SK-N-SH (cell line): ENCODE measurements around the gene OLFML1. TPM values are rescaled to one million over a fixed set of nuclear protein-coding genes. Genes with fewer than 3 reads are reported as not detected.

Experiments
- CTCF ChIA-PET: fragments of 300-600, 350-600 bp; formaldehyde crosslinking; extraction: SDS; loops from one replicate; lab custom pipeline; 2021; lab: Yijun Ruan, JAX
- POLR2A ChIA-PET: fragments of 350-600 bp; sonication (Branson Sonifier 250); formaldehyde crosslinking; extraction: SDS; loops from one replicate; lab custom pipeline; 2020; ENCODE audit warnings: antibody characterized with exemption, inconsistent platforms; lab: Yijun Ruan, JAX
- DNase-seq: peaks from one replicate; pipeline ENCODE4 v3.0.0; 2012
- H2AFZ ChIP-seq: fragments of 200-600 bp; sonication (generic); 2 replicates; pipeline ENCODE4 v1.8.1; 2016; ENCODE audit warnings: antibody characterized with exemption, mild to moderate bottlenecking, low read depth
- H3F3A ChIP-seq: fragments of 200-600 bp; sonication (generic); replicated peaks from 2 replicates; pipeline ENCODE3; 2016; ENCODE audit warnings: antibody characterized with exemption, mild to moderate bottlenecking; ENCODE audit not compliant: insufficient read depth
- H3K27ac ChIP-seq, 2 experiments: fragments of 200-500 bp in 1 of 2; fragments of 200-600 bp in 1 of 2; sonication (Bioruptor generic) in 1 of 2; sonication (generic), shearing (Covaris generic) in 1 of 2; 2 replicates each; pipeline versions ENCODE4 v1.5.1 to v1.6.1; 2014 to 2016; ENCODE audit warnings: low read depth in 2 of 2, inconsistent platforms in 1 of 2, low read length in 1 of 2, mild to moderate bottlenecking in 1 of 2, mixed read lengths in 1 of 2
- H3K27me3 ChIP-seq: fragments of 200-600 bp; sonication (generic), shearing (Covaris generic); 2 replicates; pipeline ENCODE4 v1.6.1; 2016; ENCODE audit warnings: mixed run types; ENCODE audit not compliant: insufficient read depth
- H3K36me3 ChIP-seq, 2 experiments: fragments of 200-500 bp in 1 of 2; fragments of 200-600 bp in 1 of 2; sonication (Bioruptor generic) in 1 of 2; sonication (generic) in 1 of 2; replicated peaks in 1 of 2; 2 replicates each; pipeline versions ENCODE3 to v1.5.1; 2014 to 2016; ENCODE audit warnings: low read length in 1 of 2, mild to moderate bottlenecking in 1 of 2; ENCODE audit not compliant: insufficient read depth in 2 of 2, control insufficient read depth in 1 of 2
- H3K4me1 ChIP-seq, 2 experiments: fragments of 200-500 bp in 1 of 2; fragments of 200-600 bp in 1 of 2; sonication (Bioruptor generic) in 1 of 2; sonication (generic), shearing (Covaris generic) in 1 of 2; 2 replicates each; pipeline versions ENCODE4 v1.5.1 to v1.6.1; 2014 to 2016; ENCODE audit warnings: low read depth in 1 of 2, low read length in 1 of 2, mixed run types in 1 of 2; ENCODE audit not compliant: insufficient read depth in 2 of 2, control insufficient read depth in 1 of 2
- H3K4me2 ChIP-seq: fragments of 200-600 bp; sonication (generic), shearing (Covaris generic); 2 replicates; pipeline ENCODE4 v1.6.1; 2017; ENCODE audit warnings: mixed run types
- H3K4me3 ChIP-seq, 2 experiments: fragments of 200-500 bp in 1 of 2; fragments of 200-600 bp in 1 of 2; sonication (Bioruptor generic) in 1 of 2; sonication (generic), shearing (Covaris generic) in 1 of 2; 2 replicates each; pipeline versions ENCODE4 v1.5.1 to v1.8.1; 2014 to 2016; ENCODE audit warnings: low read depth in 2 of 2, inconsistent platforms in 1 of 2, low read length in 1 of 2, mild to moderate bottlenecking in 1 of 2, mixed read lengths in 1 of 2, moderate library complexity in 1 of 2
- H3K79me2 ChIP-seq: fragments of 200-600 bp; sonication (generic); 2 replicates; pipeline ENCODE4 v1.8.1; 2017; ENCODE audit warnings: mild to moderate bottlenecking; ENCODE audit not compliant: insufficient read depth
- H3K9ac ChIP-seq: fragments of 200-600 bp; sonication (generic); 2 replicates; pipeline ENCODE4 v1.6.1; 2017; ENCODE audit warnings: mixed run types
- H3K9me2 ChIP-seq: fragments of 200-600 bp; sonication (generic); 2 replicates; pipeline ENCODE4 v1.6.1; 2017; ENCODE audit warnings: mixed run types
- H3K9me3 ChIP-seq: fragments of 200-600 bp; sonication (generic); 2 replicates; pipeline ENCODE4 v1.6.1; 2017; ENCODE audit warnings: mixed run types, mild to moderate bottlenecking, moderate library complexity
- H4K20me1 ChIP-seq: fragments of 200-600 bp; sonication (generic); 2 replicates; pipeline ENCODE4 v1.6.1; 2017; ENCODE audit warnings: mild to moderate bottlenecking, mixed run types; ENCODE audit not compliant: insufficient read depth
- ELF1 ChIP-seq: IDR thresholded peaks from 2 replicates; pipeline ENCODE4 v1.4.0; 2012
- EP300 ChIP-seq, 2 experiments: IDR thresholded peaks; 2 replicates each; pipeline versions ENCODE4 v1.4.0 to v1.6.1; 2012; ENCODE audit warnings: borderline replicate concordance in 1 of 2, low read depth in 1 of 2, low read length in 1 of 2
- FOSL2 ChIP-seq: IDR thresholded peaks from 2 replicates; pipeline ENCODE4 v1.4.0; 2012; ENCODE audit warnings: low read depth, mild to moderate bottlenecking, moderate library complexity, borderline replicate concordance
- FOXM1 ChIP-seq: IDR thresholded peaks from 2 replicates; pipeline ENCODE4 v1.4.0; 2012; ENCODE audit warnings: low read depth, mild to moderate bottlenecking
- GABPA ChIP-seq: IDR thresholded peaks from 2 replicates; pipeline ENCODE4 v1.4.0; 2012; ENCODE audit warnings: low read depth, mild to moderate bottlenecking
- NFIC ChIP-seq: IDR thresholded peaks from 2 replicates; pipeline ENCODE4 v1.4.0; 2012; ENCODE audit warnings: borderline replicate concordance
- RAD21 ChIP-seq: IDR thresholded peaks from 2 replicates; pipeline ENCODE4 v1.6.1; 2012; ENCODE audit warnings: mild to moderate bottlenecking, low read length
- RCOR1 ChIP-seq: fragments of 150-350 bp; IDR thresholded peaks from 2 replicates; pipeline ENCODE4 v1.6.1; 2017; ENCODE audit warnings: antibody characterized with exemption, low read length
- RFX5 ChIP-seq: IDR thresholded peaks from 2 replicates; pipeline ENCODE4 v1.6.1; 2012; ENCODE audit warnings: mild to moderate bottlenecking, improper control_type of control experiment, low read length
- RXRA ChIP-seq: IDR thresholded peaks from 2 replicates; pipeline ENCODE4 v1.4.0; 2012; ENCODE audit warnings: low read depth, mild to moderate bottlenecking, borderline replicate concordance
- SIN3A ChIP-seq: IDR thresholded peaks from 2 replicates; pipeline ENCODE4 v1.6.1; 2012; ENCODE audit warnings: low read depth, mild to moderate bottlenecking, low read length, moderate library complexity, borderline replicate concordance
- YY1 ChIP-seq: IDR thresholded peaks from 2 replicates; pipeline ENCODE4 v1.4.0; 2012; ENCODE audit warnings: low read depth, mild to moderate bottlenecking
- WGBS: methylation state at CpG from one replicate; pipeline ENCODE4 v1.1.6; 2017; ENCODE audit warnings: low lambda C conversion rate; 5-methylcytosine and 5-hydroxymethylcytosine counted together
- polyA plus RNA-seq, 3 experiments: library from polyadenylated mRNA; depleted of rRNA; stranded (reverse); fragments of >200 nt; gene quantifications; 2 replicates each; pipeline ENCODE4 v1.2.3, GENCODE V29; 2012
- TF ChIP-seq, protein P1 (sequence below): IDR thresholded peaks from 2 replicates; pipeline ENCODE4 v1.4.0; 2012; ENCODE audit warnings: low read depth
- TF ChIP-seq, protein P2 (sequence below): fragments of 150-350 bp; IDR thresholded peaks from 2 replicates; pipeline ENCODE4 v1.6.1; 2016; ENCODE audit warnings: mild to moderate bottlenecking, low read depth, low read length
- TF ChIP-seq, protein P3 (sequence below): IDR thresholded peaks from 2 replicates; pipeline ENCODE4 v1.6.1; 2012; ENCODE audit warnings: mild to moderate bottlenecking, low read depth, low read length, moderate library complexity
- TF ChIP-seq, protein P4 (sequence below): IDR thresholded peaks from 2 replicates; pipeline ENCODE4 v1.4.0; 2012; ENCODE audit warnings: low read depth, borderline replicate concordance

Gene OLFML1
- polyA plus RNA-seq, 1 of the 3 experiments (the other 2 are of a cell fraction) = not detected

DNA sequence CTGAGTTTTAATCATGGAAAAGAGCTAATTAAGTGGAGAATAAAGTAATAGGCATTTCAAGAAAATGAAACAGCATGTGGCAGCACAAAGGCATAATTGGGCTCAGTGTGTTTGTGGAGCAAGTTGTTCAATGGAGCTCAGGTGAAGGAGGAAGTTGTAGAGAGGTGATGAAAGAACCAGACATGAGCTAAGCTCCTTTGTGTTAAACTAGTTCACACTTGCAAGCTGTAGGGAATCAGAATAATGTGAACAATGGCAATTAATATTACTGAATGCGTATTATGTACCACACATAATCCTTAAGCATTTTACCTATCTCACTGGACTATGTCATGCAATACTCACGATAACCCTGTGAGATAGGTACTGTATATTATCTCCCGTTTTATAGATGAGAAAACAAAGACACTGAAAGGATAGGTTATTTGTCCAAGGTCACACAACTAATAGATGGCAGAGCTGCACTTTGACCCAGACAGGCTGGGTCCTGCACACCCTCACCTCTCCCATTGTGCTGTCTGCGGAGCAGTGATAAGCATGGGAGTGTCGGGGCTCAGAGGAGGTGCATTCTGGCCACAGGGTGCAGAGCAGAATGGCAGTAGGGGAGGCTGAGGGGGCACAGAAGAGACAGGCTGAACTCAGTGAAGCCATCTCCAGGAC, 8.9 kb downstream of the OLFML1 start:
- ChIA-PET POLR2A (no interaction called here), CTCF (interaction anchor here (0.9 kb wide), 1 partner anchor 216 kb away, joined by 3 read pairs; no protein-coding TSS in a partner anchor)
- WGBS = 56% methylated on average over 5 of the region's 5 CpGs
- no peak overlapping the region for H3K9ac ChIP-seq
- no peaks in the 10 kb centered on the region for H3K79me2 ChIP-seq
- H3K9me2 ChIP-seq = no peaks in the 10 kb centered on the region
- H3K9me3 ChIP-seq = no peaks in the 10 kb centered on the region
- no peaks in the 10 kb centered on the region for H3F3A ChIP-seq
- no peaks in the 10 kb centered on the region for H4K20me1 ChIP-seq
- no peaks in the 10 kb centered on the region for H3K36me3 ChIP-seq
- H3K4me1 ChIP-seq = no peaks in the 10 kb centered on the region
- DNase-seq = no peak
- H3K27ac ChIP-seq = no peak overlapping the region
- TF ChIP-seq SIN3A (no peak), FOSL2 (no peak), NFIC (no peak), RAD21 (no peak), RCOR1 (no peak), FOXM1 (no peak), RXRA (no peak), GABPA (no peak), EP300 (IDR thresholded peaks at IDR 0.05; ENCODE audit: borderline replicate concordance in 1 of 2, low read depth in 1 of 2, low read length in 1 of 2) (no peak), YY1 (no peak)
- TF ChIP-seq, protein P1, sequence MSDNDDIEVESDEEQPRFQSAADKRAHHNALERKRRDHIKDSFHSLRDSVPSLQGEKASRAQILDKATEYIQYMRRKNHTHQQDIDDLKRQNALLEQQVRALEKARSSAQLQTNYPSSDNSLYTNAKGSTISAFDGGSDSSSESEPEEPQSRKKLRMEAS = no peak
- TF ChIP-seq, protein P2, sequence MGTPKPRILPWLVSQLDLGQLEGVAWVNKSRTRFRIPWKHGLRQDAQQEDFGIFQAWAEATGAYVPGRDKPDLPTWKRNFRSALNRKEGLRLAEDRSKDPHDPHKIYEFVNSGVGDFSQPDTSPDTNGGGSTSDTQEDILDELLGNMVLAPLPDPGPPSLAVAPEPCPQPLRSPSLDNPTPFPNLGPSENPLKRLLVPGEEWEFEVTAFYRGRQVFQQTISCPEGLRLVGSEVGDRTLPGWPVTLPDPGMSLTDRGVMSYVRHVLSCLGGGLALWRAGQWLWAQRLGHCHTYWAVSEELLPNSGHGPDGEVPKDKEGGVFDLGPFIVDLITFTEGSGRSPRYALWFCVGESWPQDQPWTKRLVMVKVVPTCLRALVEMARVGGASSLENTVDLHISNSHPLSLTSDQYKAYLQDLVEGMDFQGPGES = no peak
- TF ChIP-seq, all 33 proteins: peak for 0
- Histone ChIP-seq H3K4me3 (no peak overlapping the region), H3K27me3 (no peaks in the 10 kb centered on the region), H3K4me2 (no peak overlapping the region), H2AFZ (no peak overlapping the region)

DNA sequence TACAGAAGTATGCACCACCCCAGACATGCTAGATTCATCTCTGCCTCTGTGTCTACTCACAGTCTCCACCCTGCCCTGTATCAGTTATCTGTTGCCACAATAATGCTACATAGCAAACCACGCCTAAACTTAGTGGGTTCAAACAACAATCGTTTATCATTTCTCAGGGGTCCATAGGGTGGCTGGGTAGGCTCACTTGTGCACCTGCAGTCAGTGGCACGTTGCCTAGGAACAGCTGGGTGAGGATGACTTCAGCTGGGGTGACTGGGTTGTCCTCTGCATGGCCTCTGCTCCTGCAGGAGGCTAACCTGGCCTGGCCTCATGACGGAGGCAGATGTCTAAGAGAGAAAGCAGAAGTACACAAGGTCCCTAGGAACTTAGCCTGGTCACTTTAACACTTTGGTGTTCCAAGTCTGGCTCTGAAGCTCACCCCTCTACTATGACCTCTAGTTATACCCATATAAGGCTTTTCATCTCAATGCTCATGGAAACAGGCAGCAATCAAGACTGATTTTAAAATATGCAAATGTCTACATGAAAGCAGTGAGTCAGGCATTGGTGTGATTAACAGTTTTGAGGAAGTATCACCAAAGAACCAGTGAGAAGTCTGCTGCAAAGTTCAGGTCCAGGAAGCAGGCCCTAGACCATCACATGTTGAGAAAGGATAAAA, 10.7 kb downstream of the OLFML1 start:
- WGBS = 30% methylated on average over 3 of the region's 4 CpGs
- no peak for TF ChIP-seq FOSL2
- TF ChIP-seq YY1 = no peak
- TF ChIP-seq, protein P3, sequence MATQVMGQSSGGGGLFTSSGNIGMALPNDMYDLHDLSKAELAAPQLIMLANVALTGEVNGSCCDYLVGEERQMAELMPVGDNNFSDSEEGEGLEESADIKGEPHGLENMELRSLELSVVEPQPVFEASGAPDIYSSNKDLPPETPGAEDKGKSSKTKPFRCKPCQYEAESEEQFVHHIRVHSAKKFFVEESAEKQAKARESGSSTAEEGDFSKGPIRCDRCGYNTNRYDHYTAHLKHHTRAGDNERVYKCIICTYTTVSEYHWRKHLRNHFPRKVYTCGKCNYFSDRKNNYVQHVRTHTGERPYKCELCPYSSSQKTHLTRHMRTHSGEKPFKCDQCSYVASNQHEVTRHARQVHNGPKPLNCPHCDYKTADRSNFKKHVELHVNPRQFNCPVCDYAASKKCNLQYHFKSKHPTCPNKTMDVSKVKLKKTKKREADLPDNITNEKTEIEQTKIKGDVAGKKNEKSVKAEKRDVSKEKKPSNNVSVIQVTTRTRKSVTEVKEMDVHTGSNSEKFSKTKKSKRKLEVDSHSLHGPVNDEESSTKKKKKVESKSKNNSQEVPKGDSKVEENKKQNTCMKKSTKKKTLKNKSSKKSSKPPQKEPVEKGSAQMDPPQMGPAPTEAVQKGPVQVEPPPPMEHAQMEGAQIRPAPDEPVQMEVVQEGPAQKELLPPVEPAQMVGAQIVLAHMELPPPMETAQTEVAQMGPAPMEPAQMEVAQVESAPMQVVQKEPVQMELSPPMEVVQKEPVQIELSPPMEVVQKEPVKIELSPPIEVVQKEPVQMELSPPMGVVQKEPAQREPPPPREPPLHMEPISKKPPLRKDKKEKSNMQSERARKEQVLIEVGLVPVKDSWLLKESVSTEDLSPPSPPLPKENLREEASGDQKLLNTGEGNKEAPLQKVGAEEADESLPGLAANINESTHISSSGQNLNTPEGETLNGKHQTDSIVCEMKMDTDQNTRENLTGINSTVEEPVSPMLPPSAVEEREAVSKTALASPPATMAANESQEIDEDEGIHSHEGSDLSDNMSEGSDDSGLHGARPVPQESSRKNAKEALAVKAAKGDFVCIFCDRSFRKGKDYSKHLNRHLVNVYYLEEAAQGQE = no peak
- TF ChIP-seq ELF1 = no peak
- TF ChIP-seq GABPA = no peak
- TF ChIP-seq, protein P2 = no peak
- no peak for TF ChIP-seq RFX5
- no peak for TF ChIP-seq FOXM1
- TF ChIP-seq, protein P4, sequence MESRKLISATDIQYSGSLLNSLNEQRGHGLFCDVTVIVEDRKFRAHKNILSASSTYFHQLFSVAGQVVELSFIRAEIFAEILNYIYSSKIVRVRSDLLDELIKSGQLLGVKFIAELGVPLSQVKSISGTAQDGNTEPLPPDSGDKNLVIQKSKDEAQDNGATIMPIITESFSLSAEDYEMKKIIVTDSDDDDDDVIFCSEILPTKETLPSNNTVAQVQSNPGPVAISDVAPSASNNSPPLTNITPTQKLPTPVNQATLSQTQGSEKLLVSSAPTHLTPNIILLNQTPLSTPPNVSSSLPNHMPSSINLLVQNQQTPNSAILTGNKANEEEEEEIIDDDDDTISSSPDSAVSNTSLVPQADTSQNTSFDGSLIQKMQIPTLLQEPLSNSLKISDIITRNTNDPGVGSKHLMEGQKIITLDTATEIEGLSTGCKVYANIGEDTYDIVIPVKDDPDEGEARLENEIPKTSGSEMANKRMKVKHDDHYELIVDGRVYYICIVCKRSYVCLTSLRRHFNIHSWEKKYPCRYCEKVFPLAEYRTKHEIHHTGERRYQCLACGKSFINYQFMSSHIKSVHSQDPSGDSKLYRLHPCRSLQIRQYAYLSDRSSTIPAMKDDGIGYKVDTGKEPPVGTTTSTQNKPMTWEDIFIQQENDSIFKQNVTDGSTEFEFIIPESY = no peak
- no peak for TF ChIP-seq RAD21
- POLR2A ChIA-PET = no interaction called here

More for the DNA sequence above, 10.7 kb downstream of the OLFML1 start:
- no peaks in the 10 kb centered on the region for H4K20me1 ChIP-seq
- no peaks in the 10 kb centered on the region for H3F3A ChIP-seq
- H3K9me2 ChIP-seq = no peaks in the 10 kb centered on the region
- H3K27ac ChIP-seq = no peak overlapping the region
- H3K9me3 ChIP-seq = no peaks in the 10 kb centered on the region
- H3K4me3 ChIP-seq = no peak overlapping the region
- no peak for DNase-seq
- CTCF ChIA-PET = interaction anchor here (0.8 to 1.2 kb wide), 2 partner anchors 9 to 12 kb away, joined by 3 read pairs; no protein-coding TSS in a partner anchor
- no peaks in the 10 kb centered on the region for H3K79me2 ChIP-seq
- no peaks in the 10 kb centered on the region for H3K4me1 ChIP-seq
- no peak overlapping the region for H2AFZ ChIP-seq
- no peaks in the 10 kb centered on the region for H3K36me3 ChIP-seq
- H3K4me2 ChIP-seq = no peak overlapping the region
- no peak overlapping the region for H3K9ac ChIP-seq
- H3K27me3 ChIP-seq = no peaks in the 10 kb centered on the region
